GM12874 (cell line): Measurements from ENCODE around the gene PILRB.

Experiments
- TF ChIP-seq, protein P1 (sequence below): IDR thresholded peaks from 2 replicates; pipeline ENCODE4 v1.5.1; 2011; ENCODE audit warnings: low read depth, mild to moderate bottlenecking, control low read depth, low read length, moderate library complexity; ENCODE audit not compliant: insufficient read depth

The PILRB gene

DNA sequence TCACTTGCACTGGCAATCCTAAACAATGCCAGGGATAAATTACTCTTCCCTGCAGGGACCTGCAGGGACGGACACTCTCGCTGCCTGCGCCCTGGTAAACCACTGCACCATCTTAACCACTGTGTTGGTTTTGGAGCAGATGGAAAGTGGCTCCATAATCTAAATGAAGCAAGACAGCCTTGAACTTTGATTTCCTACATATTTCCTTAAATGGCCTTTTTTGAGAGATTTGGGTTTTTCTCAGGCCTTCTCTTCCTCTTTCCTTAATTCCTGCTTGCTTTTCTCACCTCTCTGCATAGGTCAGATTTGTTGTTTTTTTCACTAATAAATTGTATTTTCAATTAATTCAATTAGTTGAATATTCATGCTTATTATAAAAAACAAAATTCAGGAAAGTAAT lies 18.1 kb downstream of the PILRB start:
- TF ChIP-seq, protein P1, sequence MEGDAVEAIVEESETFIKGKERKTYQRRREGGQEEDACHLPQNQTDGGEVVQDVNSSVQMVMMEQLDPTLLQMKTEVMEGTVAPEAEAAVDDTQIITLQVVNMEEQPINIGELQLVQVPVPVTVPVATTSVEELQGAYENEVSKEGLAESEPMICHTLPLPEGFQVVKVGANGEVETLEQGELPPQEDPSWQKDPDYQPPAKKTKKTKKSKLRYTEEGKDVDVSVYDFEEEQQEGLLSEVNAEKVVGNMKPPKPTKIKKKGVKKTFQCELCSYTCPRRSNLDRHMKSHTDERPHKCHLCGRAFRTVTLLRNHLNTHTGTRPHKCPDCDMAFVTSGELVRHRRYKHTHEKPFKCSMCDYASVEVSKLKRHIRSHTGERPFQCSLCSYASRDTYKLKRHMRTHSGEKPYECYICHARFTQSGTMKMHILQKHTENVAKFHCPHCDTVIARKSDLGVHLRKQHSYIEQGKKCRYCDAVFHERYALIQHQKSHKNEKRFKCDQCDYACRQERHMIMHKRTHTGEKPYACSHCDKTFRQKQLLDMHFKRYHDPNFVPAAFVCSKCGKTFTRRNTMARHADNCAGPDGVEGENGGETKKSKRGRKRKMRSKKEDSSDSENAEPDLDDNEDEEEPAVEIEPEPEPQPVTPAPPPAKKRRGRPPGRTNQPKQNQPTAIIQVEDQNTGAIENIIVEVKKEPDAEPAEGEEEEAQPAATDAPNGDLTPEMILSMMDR, result no peak

DNA sequence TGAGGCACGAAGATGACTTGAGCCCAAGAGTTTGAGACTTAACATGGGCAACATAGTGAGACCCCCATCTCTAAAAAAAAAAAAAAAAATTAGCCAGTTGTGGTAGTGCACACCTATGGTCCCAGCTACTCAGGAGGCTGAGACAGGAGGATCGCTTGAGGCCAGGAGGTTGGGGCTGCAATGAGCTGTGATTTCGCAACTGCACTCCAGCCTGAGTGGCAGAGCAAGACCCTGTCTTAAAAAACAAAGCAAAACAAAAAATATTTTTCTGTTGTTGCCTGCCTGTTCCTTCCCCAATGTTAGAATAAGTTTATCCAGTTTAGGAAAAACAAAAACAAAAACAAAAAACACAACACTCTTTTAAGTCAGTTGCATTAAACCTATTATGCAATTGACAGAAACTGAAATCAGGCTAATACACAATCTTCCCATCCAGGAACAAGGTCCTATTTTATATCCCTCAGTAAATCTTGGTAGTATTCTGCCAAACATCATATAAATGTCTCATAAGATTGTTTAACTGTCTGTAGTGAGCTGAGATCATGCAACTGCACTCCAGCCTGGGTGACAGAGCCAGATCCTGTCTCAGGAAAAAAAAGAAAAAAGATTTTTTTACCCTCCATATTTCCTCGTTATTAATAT lies 20.3 kb downstream of the PILRB start:
- TF ChIP-seq, protein P1, result no peak

DNA sequence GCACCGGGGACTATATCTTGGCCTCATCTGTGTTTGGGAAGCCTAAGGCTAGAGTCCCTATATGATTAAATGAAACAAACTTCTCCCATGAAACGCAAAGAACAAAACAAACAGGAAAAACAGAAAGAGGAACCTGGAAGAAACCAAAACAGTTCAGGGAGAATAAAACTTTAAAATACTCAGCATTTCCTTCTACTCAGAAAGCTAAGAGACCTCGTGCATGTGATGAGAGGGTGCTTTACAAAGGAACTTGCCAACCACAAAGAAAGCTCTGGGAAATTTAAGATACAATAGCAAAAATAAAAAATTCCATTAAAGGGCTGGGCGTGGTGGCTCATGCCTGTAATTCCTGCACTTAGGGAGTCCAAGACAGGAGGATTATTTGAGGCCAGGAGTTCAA lies 22.3 kb downstream of the PILRB start:
- TF ChIP-seq, protein P1, result no peak

DNA sequence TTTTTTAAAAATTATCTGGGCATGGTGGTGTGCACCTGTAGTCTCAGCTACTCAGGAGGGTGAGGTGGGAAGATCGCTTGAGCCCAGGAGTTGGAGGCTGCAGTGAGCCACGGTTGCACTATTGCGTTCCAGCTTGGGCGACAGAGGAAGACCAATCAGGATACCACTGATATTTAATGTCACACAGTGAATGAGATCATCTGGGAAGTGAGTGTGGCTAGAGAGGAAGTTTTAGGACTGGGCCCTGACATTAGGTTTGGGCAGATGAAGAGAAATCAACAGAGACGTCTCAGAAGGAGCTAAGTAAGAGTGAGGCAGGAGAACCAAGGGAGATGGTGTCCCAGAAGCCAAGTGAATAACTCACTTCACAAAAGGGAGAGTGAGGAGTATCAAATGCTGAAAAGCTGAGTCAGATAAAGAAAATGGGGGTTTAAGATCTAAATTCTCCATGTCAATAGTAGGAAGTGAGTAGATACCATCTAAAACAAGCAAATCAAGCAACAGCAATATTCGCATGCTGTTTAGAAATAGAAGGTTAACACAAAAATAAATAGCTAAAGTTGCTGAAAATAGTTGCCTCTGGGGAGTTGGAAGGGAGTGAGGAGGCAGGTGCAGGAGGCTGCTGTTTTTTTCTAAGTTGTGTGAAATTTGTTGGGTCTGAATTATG lies 26.8 kb downstream of the PILRB start:
- TF ChIP-seq, protein P1, result no peak

DNA sequence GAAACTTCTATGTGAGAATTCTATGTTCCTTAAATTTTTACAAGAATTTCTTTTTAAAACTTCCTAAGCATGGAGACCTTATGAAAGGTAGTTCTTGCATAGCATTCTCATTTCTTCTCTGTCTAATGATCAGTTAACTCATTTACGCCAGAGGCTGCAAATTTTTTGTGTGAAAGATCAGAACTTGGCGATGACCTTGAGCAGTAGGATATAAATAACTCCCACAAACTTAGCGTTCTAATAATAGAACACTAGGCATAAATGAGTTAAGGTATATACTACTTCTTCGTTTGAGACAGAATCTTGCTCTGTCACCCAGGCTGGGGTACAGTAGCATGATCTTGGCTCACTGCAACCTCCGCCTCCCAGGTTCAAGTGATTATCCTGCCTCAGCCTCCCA lies 29.0 kb downstream of the PILRB start:
- TF ChIP-seq, protein P1, result no peak

DNA sequence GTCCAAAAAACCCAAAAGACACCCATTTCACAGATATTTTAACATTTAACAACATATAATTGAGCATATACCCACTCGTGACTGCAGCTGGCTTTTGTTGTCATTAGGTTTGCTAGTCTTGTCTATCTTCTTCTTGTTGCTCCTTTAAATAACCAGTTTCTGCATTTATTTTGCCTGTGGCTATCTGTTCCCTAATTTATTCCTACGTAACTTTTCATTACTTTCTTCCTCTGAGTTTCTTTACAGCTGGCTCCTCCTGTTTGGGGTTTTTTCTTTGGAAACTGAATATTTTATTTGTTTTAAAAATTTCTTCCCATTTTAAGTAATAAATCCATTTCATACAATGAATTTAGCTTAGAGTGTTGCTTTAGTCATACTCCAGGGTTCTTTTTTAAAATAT lies 29.8 kb downstream of the PILRB start:
- TF ChIP-seq, protein P1, result no peak

DNA sequence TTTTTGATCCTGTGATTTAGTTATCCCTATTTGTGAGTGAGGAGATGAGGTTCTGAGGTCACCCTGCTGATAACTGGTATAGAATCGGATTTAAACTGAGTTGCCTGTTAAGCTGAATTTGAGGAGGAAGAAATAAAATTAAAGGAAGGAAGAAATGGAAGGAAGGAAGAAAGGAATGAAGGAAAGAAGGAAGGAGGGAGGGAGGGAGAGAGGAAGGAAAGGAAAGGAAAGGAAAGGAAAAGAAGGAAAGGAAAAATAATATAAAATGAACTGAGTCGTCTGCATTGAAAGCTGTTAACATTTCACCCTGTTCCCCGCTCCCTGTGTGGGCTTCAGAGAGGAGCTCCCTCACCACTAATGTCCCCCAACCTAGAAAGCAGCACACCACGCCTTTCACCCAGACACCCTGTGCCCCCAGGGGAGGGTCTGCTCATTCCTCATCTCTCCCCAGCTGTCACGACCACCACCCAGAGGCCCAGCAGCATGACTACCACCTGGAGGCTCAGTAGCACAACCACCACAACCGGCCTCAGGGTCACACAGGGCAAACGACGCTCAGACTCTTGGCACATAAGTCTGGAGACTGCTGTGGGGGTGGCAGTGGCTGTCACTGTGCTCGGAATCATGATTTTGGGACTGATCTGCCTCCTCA lies 31.6 kb downstream of the PILRB start:
- TF ChIP-seq, protein P1, result no peak
